Right renal cortex interstitium (tissue), 3 donors: ENCODE measurements around the gene TTC3. TPM values are rescaled to one million over a fixed set of nuclear protein-coding genes. Genes with fewer than 3 reads are reported as not detected.

Experiments used
- DNase-seq, 3 donors: peaks; one replicate each; pipeline ENCODE4 v3.0.0-alpha.2; 2013; ENCODE audit warnings: low read depth in 3 of 3, low spot score in 2 of 3
- polyA plus RNA-seq, 3 donors: library from polyadenylated mRNA; unstranded; fragments of 120-200 nt; gene quantifications; one replicate each; pipeline ENCODE4 v1.2.1, GENCODE V29; 2013; ENCODE audit not compliant: insufficient read length in 3 of 3

Gene TTC3
- polyA plus RNA-seq, 3 donors, result 158 to 201 (median 173) TPM

DNA sequence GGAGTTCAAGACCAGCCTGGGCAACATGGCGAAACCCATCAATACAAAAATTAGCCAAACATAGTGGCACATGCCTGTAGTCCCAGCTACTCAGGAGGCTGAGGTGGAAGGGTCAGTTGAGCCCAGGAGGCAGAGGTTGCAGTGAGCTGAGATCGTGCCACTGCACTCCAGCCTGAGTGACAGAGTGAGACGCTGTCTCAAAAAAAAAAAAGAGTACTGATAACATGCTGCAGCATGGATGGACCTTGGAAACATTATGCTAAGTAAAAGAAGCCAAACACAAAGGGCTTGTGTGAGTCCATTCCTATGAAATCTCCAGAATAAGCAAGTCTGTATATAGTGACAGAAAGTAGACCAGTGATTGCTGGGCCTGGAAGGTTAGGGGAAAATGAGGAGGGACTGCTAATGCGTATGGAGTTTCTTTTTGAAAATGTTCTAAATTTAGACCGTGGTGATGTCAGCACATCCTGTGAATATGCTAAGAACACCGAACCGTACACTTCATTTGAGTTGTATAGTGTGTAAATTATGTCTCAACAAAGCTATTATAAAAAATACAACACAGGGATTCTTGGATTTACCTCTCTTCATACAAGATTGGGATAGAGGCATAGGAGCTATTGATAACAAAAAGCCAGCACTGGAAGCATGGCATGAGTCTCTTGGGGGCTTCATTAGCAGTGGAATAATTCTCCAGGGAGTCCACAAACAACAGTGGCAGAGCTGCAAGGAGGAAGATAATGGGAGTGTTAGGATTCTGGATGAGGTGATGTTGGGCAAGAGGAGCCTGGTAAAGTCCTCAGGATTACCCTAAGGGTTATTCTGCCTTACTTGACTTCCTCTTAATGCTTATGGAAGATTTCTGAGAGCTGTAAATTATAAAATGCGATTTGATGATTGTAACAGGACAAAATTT is 73.5 kb downstream of the TTC3 start:
- DNase-seq, result no peak

DNA sequence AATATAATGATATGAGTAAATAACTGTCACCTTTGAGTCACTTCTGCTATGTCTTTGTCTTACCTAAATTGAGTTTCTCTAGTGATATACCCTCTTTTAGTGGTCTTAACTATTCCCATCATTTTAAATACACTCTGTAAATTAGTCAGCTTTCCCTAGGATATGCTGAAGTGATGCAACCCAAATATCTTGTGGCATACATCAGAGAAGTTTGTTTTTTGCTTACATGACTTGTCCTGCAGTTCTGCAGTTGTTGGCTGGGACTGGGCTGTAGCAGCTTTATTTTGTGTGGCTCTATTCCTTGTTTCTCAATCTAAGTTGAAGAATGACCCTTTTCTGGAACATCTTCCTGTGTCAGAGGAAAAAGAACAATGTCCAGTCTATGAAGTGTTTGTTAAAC is 76.4 kb downstream of the TTC3 start:
- no peak for DNase-seq

DNA sequence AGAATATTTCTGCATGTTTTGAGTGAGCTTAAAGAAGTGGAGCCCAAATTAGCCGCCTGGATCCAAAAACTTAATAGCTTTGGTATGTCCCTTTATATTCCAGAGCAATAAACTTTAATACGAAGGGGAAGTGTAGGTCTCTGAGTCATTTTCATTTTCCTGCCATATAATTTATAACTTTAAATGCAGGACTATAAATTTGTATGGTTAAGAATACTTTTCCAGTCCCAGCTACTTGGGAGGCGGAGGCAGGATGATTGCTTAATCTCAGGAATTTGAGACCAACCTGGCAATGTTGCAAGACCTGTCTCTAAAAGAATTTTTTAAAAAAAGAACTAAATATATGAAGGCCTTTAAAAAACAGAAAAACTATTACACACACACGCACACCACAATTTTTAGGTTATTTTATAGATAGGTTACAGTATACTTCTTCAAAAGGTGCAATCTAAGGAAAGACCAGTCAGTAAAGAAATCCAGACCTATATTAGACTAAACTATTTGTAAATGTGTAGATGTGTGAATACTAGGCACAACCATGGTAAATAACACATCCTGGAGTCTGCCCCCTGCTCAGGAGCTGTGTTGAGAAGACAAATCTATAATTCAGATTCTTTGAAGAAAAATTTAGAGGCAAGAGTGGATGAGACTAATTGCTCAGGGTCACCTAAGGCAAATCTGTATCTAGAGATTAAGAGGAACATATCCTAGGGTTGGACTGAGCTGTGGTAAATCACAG is 80.3 kb downstream of the TTC3 start:
- no peak for DNase-seq

DNA sequence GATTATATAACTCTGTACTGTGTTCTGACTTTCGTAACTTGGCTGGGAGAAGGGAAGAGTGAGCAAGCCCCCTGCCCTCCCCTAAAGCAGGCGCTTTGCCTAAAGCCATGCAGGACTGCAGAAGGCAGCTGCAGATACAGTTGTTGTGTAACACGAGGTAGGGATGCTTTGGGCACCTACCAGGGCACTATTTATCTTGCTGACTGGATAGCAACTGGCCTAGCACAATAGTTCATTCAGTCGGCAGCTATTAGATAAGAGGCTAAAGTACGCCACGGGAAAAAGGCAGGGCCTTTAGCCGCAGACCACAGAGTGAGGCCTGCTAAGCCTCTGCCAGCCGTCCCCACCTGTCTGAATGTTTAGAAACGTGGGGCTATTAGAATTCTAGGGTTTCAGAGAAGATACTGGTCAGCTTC is 80.9 kb downstream of the TTC3 start:
- DNase-seq, result no peak

DNA sequence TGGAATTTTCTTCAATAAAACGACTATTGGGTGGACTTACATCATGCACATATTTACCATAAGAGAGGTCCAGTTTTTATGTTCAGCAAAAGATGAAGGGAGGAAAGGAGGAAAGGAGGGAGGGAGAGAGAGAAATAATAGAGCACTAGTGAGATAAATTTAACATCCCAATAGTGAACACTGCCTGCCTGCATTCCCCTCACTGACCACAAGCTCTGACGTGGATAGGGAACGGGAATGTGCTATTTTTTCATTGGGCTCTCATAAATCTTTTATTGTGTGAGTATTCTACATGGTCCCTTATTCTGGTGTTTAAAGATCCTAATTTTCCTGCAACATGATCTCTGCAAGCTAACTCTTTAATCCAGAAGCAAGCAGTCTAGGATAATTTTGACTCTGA is 82.1 kb downstream of the TTC3 start:
- DNase-seq, result no peak

DNA sequence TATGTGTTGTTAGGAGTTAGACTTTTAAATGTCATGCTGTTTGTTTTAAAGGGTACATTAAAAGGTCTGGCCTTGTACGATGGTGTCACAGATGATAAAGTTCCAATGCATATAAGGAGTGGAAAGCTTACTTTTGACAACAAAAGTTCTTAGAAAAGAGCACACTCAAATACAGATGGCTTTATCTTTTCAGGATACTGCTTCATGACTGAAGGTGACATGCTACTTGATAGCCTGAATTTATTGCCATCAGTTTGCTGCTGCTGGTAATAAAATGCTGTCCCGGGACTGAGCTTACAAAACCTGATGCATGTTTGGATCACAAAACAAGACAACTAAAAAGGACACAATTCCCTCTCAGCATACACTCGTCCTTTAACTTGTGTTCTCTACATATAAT is 84.9 kb downstream of the TTC3 start:
- DNase-seq, result no peak

DNA sequence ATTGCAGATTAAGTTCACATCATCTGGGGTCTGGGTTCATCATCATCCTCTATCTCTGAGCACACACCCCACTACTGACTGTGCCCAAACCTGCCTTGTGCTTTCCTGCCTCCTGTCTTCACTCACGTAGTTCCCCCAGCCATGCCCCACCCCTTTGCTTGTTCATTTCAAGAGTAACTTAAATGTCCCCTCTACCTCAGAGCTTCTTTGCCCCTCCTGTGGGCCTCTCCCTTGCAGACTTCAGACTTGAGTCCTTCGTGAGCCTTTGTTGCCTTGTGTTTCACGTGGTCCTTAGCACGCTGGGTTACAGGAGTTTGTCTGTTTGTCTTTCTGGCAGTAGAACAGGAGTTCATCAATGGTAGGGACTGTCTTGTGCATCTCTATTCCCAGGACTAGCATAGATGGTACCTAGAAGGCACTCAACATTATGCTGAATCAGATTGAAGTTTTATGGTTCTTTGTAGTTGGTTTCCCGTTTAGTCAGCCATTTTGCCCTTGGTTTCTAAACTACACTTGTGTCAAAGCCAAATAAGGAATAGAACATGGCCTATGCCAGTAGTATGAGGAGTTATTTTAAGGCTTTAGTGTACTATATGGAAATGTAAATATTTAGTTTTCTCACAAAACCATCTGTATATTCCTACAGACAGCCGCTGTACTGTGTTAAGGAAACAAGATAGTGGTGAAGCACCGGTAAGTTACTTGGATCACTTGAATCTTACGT is 86.2 kb downstream of the TTC3 start:
- no peak for DNase-seq

DNA sequence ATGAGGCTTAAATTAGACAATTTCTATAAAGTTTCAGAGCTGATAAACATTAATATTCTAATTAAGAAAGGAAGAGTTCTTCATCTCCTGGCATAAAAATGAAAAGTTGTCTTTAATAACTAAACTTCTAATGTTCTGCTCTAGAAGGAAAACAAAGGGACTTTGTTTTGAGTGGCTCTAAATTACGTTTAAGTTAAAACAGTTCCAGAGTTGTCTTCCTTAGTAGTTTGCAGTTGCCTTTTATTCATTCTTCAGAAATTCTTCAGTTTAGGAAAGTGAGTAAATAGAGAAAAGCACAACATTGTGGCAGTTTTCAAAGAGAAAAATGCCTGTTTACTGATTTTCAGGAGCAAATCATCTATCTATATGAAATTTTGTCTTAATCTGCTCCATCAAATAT is 86.9 kb downstream of the TTC3 start:
- no peak for DNase-seq

DNA sequence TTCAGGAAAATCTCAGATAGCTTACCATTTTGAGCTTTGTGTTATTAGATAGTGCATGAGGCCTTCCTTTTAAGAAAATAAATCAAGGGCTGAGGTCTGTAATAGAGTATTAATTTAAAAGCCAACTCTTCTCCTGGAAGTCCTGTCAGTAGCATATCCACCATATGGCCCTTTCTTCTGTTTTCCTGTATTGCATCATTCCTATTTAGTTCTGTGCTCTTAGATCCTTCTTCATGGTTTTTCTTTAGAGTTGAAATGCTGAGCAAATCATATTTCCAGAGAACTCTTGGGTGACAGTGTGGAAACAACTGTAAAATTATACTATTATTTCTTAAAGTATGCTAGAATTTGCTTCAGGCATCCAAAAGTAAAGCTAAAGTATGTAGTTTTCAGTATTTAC is 91.7 kb downstream of the TTC3 start:
- DNase-seq, result no peak

DNA sequence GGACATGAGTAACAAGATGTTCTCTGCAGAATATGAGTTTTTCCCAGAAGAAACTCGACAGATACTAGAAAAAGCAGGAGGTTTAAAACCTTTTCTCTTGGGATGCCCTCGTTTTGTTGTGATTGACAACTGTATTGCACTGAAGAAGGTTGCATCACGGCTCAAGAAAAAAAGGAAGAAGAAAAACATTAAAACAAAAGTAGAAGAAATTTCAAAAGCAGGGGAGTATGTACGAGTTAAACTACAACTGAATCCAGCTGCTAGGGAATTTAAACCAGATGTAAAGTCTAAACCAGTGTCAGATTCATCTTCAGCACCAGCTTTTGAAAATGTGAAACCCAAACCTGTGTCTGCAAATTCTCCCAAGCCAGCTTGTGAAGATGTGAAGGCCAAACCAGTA is 92.5 kb downstream of the TTC3 start:
- no peak for DNase-seq

DNA sequence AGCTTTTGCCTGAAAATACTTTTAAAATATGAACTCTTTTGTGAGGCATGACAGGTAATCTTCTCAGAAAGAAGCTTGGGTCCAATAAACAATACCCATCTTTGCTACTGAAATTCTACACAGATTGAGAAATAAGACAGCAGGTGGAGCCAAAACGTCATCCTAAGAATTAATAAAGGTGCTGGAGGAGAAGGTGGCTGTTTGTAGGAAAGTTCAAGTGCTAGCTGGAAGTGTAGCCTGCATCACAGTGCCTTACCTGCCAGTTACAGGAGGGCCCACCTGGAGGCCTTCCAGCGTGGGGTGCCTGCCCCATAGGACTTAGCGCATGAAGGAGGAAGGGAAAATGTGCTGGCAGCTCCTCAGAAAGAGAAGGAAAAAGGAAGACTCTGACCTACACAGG is 93.7 kb downstream of the TTC3 start:
- no peak for DNase-seq

DNA sequence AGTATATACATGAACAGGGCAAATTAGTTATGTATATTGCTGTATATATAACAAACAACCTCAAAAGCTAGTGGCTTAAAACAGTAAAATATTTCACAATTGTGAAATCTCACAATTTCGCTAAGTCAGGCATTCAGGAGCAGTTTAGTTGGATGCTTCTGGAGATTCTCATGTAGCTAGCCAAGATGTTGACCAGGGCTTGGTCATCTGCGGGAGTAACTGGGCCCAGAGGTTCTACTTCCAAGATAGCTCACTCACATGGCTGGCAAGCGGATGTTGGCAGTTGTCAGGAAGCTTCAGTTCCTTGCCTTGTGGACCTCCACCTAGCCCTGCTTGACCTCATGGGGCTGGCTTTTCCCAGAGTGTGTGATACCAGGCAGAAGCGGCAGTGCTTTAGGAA is 95.6 kb downstream of the TTC3 start:
- DNase-seq, result no peak

DNA sequence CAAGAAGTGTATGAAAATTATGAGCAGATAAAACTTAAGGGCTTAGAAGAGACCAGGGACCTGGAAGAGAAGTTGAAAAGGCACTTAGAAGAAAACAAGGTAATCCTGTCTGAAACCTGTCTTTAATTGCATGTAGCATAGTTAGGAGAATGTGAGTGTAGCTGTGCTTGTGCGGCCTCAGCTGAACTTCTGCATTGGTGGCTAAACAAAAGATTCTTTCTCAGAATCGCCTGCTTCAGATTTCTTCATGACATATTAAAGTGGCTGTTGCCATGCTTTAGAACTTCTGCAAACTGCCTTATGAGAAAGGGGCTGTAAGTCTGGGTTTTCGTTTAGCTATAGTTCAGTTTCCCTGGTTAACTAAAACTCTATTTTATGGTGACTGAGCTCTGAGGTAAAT is 99.6 kb downstream of the TTC3 start:
- no peak for DNase-seq

DNA sequence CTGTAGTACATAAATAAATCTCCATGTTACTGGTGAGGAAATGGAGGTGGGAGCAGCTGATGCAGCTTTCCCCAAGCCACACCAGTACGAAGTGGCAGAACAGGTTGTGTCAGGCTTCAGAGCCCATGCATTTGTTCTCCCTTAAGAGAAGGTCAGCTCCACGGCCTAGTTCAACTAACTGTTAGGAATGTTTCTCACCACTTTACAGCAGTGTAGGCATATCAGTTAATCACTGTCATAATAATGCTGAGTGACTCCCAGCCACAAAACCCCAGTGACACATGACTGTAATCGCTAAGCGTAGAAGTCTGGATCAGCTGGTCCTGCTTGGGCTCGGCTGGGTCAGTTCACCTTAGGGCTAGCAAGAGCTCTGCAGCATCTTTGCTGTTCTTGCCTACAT is 103.7 kb downstream of the TTC3 start:
- no peak for DNase-seq

DNA sequence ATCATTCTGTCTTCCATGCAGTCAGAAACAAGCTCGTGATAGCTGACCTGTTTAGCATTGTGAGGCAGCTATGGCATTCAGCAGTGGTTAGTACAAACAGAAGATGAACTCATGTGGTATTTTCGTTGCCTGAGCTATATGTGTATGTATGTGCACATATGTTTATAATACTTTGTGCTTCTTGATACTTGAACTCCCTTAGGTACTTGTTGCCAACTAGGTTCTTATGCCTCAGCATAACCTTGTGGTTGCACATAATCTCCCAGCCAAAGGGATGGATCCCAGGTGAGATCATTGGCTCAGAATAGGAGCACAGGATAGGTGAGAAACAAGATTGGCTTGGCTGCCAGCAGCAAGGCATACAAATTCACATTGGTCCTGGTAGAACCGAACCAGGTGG is 108.0 kb downstream of the TTC3 start:
- DNase-seq, result no peak

DNA sequence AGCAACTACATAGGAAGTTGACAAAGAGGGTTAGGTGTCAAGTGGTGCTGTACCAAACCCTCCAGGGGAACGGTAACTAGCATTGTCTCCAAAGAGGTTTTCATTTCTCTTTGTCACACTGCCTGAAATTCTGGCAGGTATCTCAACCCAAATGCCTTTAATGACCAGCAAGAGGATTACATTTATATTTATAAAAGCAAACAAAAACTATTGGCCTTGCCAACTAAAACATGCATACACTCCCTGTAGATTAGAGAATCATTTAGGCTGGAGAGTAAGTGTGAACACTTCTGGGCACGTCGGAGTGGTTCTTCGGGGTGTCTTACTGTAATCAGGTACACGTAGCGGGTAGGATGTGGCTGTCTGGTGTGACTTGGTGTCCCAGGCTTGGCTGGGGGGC is 109.2 kb downstream of the TTC3 start:
- DNase-seq, result no peak

DNA sequence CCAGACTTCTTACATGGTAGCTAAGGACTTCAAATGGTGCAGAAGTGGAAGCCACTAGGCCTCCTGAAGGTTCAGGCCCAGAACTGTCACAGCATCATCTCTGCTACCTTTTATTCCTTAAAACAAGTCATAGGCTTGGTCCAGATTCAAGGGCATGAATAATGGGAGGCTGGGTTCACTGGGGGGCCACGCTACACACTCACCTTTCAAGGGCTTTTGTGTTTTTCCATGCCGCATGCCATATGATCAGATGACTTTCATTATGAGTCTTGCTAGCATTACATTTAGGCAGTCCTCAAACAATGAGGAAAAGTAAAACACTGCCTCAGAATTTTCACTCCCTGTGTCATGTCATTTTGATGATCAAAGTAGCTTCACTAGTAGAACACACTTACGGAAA is 110.7 kb downstream of the TTC3 start:
- no peak for DNase-seq

DNA sequence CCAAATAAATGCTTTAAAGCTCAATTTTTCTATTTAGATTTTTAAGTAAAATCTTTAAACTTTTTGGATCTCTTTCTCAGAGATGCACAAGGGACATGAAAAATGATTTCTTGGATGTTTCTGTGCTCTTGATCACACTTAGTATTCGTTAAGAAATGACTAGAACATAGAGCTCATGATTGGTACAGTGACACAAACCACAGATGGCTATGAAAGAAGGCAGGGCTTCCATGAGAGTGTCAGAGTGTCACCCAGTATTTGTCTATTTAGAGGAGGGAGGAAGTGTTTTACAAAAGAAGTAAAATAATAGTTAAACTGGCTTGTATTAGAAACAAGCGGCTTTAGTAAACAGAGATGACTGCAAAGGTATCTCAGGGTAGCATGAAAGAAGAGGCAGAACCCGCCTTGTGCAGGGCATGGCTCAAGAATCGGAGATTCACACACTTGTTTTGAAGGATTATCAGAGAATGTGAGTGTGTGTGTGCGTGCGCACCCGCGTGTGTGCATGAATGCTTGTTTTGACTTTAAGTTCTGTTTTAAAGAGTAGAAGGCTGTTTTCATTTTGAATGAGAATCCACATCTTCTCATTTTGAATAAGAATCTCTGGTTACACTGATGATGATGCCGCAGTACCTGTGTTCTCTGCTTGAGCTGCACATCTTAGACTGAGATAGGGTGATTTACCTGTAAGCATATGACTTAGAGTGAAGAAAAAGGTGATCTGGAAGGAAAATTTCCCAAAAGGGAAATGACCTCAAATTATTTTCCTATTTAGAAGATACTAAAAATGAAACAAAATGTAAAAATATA is 111.9 kb downstream of the TTC3 start:
- DNase-seq, result no peak

DNA sequence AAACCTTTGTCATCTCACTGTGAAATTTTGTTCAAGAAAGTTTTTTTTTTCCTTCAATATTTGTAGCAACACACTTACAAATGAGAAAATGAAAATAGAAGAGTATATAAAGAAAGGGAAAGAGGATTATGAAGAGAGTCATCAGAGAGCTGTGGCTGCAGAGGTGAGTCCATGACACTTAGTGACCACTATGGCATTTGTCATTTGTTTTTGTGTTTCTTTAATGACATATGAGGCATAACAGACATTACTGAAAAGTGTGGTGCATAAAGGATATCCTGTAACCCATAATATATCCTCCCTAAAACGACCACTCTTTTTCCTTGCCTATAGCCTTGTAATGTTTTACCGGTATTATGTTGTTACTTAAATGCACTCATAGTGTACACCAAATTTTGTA is 113.9 kb downstream of the TTC3 start:
- DNase-seq, result no peak

DNA sequence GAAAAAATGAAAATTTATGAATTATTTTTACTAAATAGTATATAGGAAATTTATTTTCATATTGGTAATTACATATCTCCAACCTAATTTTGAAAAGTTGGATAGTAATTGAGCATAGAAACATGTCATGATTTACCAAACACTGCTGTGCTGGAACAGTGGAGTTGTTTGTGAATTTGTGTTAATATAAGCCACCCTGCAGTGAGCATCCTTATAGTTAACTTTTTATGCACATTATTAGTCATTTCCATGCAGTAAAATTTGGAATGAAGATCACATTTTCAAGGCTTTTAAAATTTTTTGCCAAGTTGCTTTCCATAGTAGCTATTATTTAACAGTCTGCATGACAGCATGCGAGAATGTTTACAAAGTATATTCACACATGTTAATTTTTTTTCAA is 115.8 kb downstream of the TTC3 start:
- DNase-seq, result no peak

DNA sequence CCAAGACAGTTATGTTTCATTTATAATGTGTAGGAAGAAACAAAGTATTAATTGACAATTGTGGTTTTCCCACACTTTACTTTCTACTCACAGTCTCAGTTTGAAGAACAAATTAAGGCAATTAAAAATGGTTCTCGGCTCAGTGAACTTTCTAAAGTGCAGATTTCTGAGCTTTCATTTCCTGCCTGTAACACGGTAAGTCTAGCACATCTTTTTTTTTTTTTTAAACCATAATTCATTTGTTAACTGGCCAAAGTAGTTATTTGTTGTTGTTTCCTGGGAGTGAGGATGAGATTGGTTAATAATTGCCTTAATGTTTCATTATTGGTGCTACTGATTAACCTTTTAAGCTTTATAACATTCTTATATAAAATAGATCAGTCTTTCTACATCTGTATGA is 119.0 kb downstream of the TTC3 start:
- DNase-seq, result no peak
